GM21737 (cell line): ENCODE measurements around the gene MINAR2.

Source experiments
- ATAC-seq: cut with Tn5 transposase; IDR thresholded peaks from one replicate; pipeline ENCODE4 v1.9.1; 2021; ENCODE audit warnings: mild to moderate bottlenecking, moderate library complexity; ENCODE audit not compliant: unreplicated experiment

MINAR2 gene

DNA sequence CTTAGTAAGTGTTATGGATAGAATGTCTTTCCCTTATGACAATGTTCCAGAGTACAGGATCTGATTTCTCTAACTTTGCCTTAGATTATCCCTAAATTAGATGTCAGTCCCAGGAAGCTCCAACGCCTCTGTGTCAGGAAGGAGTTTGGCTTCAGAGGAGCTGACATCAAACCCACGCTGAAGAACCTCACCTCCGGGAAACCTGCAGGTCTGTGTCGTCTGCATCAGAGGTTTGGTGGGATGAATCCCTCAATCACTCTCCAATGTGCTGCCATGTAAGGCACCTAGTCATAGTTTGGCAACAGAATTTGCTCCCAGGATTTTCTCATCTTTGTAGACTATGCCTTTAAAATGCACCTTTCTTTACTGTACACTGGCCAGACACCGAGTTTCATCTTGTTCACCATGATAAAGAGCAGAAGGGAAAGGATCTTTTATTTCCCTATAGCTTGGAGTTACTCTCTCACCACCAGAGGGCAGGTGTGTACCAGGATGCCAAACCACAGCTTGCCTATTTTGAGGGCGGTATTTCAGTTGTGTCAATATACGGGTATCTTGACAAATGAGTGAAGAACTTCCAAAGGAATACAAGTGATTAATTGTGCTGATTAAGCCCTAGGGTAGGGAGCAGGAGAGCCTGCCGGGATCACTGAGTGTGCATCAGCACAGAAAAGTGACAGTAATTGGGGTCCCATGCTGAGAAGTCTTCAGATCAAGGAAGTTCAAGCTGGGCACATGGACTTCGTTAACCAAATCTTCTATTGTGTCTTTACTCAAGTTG lies 23.4 kb downstream of the MINAR2 start:
- no peak for ATAC-seq

DNA sequence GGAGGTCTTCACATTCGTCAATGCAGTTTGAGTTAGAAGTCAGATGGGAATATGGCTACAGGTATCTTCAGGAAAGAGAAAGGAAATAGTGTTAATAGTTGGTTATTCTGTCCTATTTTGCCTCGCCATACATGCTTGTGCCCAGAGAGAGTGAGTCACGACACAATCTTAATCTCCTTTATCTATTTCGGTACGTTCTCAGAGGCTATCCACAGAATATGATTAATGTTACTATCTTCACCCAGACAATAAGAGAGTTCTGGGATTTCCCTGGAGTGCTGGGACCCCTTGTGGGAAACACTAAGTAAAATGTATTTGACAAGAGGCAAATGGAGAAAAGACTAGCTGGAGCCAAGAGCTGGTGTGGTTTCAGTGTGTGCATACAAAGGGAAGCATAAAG lies 25.5 kb downstream of the MINAR2 start:
- ATAC-seq = no peak

DNA sequence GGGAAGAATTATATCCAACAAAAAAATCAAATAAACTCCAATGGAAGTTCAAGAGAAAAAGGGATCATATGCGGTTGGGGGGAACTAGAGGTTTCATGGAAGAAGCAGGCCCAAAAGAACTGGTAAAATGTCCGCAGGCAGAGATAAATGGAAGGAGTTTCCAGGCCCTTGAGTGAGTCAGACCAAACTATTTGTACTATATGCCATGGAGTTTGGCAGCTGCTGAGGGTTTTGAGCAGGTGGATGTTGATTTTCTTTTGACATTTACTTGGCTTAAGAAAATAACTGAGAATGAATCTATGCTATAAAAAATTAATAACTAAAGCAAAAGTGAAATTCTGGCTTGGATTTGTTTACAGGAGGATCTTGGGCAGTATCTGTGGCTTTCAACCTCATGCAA lies 33.7 kb downstream of the MINAR2 start:
- ATAC-seq = no peak

DNA sequence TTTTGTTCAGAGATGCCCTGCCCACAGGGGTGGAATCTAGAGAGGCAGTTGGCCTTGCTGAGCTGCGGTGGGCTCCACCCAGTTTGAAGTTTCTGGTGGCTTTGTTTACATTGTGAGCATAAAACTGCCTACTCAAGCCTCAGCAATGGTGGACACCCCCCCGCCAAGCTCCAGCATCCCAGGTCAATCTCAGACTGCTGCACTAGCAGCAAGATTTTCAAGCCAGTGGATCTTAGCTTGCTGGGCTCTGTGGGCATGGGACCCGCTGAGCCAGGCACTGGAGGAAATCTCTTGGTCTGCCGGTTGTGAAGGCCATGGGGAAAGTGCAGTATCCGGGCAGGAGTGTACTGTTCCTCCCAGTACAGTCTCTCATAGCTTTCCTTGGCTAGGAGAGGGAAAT lies 55.5 kb downstream of the MINAR2 start:
- ATAC-seq = no peak

DNA sequence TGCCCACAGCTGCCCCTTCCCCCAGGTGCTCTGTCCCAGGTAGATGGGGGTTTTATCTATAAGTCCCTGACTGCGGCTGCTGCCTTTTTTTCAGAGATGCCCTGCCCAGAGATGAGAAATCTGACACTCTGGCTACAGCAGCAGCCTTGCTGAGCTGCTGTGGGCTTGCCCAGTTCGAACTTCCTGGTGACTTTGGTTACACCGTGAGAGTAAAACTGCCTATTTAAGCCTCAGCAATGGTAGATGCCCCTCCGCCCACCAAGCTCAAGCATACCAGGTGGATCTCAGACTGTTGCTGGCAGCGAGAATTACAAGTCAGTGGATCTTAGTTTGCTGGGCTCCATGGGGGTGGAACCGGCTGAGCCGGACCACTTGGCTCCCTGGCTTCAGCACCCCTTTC lies 56.8 kb downstream of the MINAR2 start:
- ATAC-seq = no peak

DNA sequence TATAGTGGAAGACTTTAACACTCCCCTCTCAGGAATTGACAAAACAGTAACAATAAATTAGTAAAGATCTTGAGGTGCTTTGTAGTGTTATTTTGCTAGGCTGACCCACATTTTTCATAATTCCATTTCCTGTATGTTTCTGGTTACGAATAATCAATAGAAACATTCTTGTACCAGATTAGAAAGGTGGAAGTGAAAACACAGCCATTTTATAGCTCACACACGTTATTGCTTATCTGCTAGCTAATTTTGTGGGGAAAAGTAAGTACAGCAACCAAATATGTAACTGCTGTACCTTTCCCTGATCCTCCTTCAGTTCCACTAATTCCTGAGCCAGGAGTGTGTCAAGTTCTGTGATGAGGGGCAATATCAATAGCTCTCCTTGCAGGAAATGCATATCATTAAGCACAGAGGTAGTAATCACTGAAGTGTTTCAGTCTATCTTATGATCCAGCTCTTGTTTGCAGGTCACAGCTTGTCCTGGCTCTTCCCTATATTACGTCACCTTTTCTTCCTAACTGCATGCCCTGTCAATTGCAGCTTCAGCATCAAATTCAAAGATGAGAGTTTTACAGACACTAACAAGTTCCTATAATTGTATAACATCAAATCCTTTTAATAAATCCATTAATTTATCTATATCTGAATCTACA lies 59.4 kb downstream of the MINAR2 start:
- ATAC-seq = no peak
